ENCODE results near the gene ARHGAP30.

Gene ARHGAP30

GRCh38 chr1:161008869-161009510 lies 60.7 kb downstream of the ARHGAP30 start:
- no peak for DNase-seq

GRCh38 chr1:161007369-161007768 lies 62.3 kb downstream of the ARHGAP30 start:
- DNase-seq = no peak

GRCh38 chr1:161006563-161006962 lies 63.1 kb downstream of the ARHGAP30 start:
- DNase-seq = no peak

GRCh38 chr1:161001525-161001924 lies 68.2 kb downstream of the ARHGAP30 start:
- DNase-seq = no peak

GRCh38 chr1:161000736-161001480 lies 68.8 kb downstream of the ARHGAP30 start:
- no peak for DNase-seq

- no peak for DNase-seq
Measured at GRCh38 chr1:160999376-160999775, 70.3 kb downstream of the ARHGAP30 start.

GRCh38 chr1:160997323-160998038 lies 72.2 kb downstream of the ARHGAP30 start:
- peak; percentile 45 to 62 for DNase-seq
